ENCODE data around the gene CA4. TPM values are rescaled to one million over a fixed set of nuclear protein-coding genes. Genes with fewer than 3 reads are reported as not detected.
"Not testable (repeated sequence)": the region's sequence is repeated elsewhere in the genome, so short reads cannot be mapped to it uniquely, and the experiment has no call there.

CA4 gene
- total RNA-seq, 1 donor from 2014 or later: 14.1 TPM

DNA sequence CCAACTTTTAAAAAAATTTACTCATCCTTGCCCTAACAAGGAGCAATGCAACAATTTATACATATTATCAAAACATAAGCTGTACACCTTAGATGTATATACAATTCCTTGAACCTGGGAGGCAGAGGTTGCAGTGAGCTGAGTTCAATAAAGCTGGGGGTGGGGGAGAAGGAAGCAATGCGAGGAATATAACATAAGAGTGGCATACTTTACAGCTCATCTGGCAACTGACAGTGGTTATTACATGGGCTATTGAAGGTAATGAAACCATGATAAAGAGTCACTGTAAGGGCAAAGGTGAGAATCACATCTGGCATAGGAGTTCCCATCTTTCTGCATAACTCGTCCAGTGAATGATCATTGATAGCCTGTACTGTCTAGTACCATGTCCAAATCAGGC, 43.7 kb downstream of the CA4 start:
- H3K4me2 ChIP-seq: no peak overlapping the region
- peaks cover 3% of the 10 kb centered on the region for H3K36me3 ChIP-seq
- TF ChIP-seq EZH2phosphoT487 (IDR thresholded peaks at IDR 0.05) (no peak), EZH2 (IDR thresholded peaks at IDR 0.05) (no peak)
- TF ChIP-seq, protein P1, sequence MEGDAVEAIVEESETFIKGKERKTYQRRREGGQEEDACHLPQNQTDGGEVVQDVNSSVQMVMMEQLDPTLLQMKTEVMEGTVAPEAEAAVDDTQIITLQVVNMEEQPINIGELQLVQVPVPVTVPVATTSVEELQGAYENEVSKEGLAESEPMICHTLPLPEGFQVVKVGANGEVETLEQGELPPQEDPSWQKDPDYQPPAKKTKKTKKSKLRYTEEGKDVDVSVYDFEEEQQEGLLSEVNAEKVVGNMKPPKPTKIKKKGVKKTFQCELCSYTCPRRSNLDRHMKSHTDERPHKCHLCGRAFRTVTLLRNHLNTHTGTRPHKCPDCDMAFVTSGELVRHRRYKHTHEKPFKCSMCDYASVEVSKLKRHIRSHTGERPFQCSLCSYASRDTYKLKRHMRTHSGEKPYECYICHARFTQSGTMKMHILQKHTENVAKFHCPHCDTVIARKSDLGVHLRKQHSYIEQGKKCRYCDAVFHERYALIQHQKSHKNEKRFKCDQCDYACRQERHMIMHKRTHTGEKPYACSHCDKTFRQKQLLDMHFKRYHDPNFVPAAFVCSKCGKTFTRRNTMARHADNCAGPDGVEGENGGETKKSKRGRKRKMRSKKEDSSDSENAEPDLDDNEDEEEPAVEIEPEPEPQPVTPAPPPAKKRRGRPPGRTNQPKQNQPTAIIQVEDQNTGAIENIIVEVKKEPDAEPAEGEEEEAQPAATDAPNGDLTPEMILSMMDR (IDR thresholded peaks at IDR 0.05): no peak

DNA sequence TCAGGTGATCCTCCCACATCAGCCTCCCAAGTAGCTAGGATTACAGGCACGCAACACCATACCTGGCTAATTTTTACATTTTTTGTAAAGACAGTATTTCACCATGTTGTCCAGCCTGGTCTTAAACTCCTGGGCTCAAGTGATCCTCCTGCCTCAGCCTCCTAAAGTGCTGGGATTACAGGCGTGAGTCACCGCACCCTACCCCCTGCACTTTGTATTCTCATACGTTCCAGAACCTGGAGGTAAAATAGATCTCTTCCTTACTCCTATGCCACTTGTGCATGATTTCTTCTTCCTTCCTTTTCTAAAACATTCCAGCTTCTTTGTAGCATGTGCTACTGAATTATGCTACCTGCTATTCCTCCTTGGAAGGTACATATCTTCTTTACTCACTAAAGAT, 44.4 kb downstream of the CA4 start:
- not testable (repeated sequence) for DNase-seq (ENCODE audit: low spot score); H3K4me1 ChIP-seq; H3K36me3 ChIP-seq; H3K4me2 ChIP-seq; H3K9me3 Mint-ChIP-seq; H3K27ac Mint-ChIP-seq; H3K9me3 ChIP-seq (ENCODE audit: low read depth); H3K9ac ChIP-seq; H3K27ac ChIP-seq; H3K4me3 ChIP-seq; H3K27me3 ChIP-seq; H3K27me3 Mint-ChIP-seq (ENCODE audit: insufficient read depth, low read depth); H3K4me1 Mint-ChIP-seq; H4K20me1 ChIP-seq (ENCODE audit: low read depth); H3K4me3 Mint-ChIP-seq; H3K79me2 ChIP-seq (ENCODE audit: low read depth); H3F3A ChIP-seq (ENCODE audit: low read depth); H2AFZ ChIP-seq (replicated peaks)
- peaks cover 24% of the 10 kb centered on the region for H3K36me3 Mint-ChIP-seq

More for the DNA sequence above, 43.7 kb downstream of the CA4 start:
- H3K27ac Mint-ChIP-seq: no peak overlapping the region
- Histone ChIP-seq H2AFZ (replicated peaks) (no peak overlapping the region), H3K9ac (no peak overlapping the region), H3F3A (ENCODE audit: low read depth) (no peaks in the 10 kb centered on the region), H3K27ac (no peak overlapping the region), H3K4me3 (no peak overlapping the region), H3K27me3 (no peaks in the 10 kb centered on the region), H3K4me1 (no peaks in the 10 kb centered on the region), H4K20me1 (ENCODE audit: low read depth) (no peaks in the 10 kb centered on the region), H3K79me2 (ENCODE audit: low read depth) (no peaks in the 10 kb centered on the region), H3K9me3 (ENCODE audit: low read depth) (no peaks in the 10 kb centered on the region)
- H3K4me3 Mint-ChIP-seq: no peak overlapping the region
- DNase-seq (ENCODE audit: low spot score): no peak
- H3K9me3 Mint-ChIP-seq: no peaks in the 10 kb centered on the region
- H3K27me3 Mint-ChIP-seq (ENCODE audit: insufficient read depth, low read depth): no peaks in the 10 kb centered on the region
- peaks cover 24% of the 10 kb centered on the region for H3K36me3 Mint-ChIP-seq
- H3K4me1 Mint-ChIP-seq: no peaks in the 10 kb centered on the region

DNA sequence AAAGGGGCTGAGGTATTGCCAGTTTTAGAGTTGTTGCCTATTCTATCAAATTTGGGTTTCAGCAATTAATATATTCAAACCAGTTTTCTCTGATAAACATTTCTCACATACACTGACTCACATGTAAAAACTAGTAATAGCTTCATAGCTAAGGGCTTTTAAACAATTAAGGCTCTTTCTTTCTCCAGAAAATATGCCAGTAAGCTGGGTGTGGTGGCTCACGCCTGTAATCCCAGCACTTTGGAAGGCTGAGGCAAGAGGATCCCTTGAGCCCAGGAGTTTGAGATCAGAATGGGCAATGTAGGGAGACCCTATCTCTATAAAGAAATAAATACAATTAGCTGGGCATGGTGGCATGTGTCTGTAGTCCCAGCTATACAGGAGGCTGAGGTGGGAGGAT, 48.9 kb downstream of the CA4 start:
- H3F3A ChIP-seq (ENCODE audit: low read depth); H3K79me2 ChIP-seq (ENCODE audit: low read depth); H3K4me3 Mint-ChIP-seq; H3K27me3 Mint-ChIP-seq (ENCODE audit: insufficient read depth, low read depth); H3K9ac ChIP-seq; H3K36me3 ChIP-seq; H3K4me1 Mint-ChIP-seq; H3K4me3 ChIP-seq; H3K4me1 ChIP-seq; H3K9me3 Mint-ChIP-seq; H3K27ac ChIP-seq; H3K27me3 ChIP-seq; H3K9me3 ChIP-seq (ENCODE audit: low read depth); DNase-seq (ENCODE audit: low spot score); H3K4me2 ChIP-seq; H4K20me1 ChIP-seq (ENCODE audit: low read depth); H3K27ac Mint-ChIP-seq; H2AFZ ChIP-seq (replicated peaks): not testable (repeated sequence)
- peaks cover 15% of the 10 kb centered on the region for H3K36me3 Mint-ChIP-seq

DNA sequence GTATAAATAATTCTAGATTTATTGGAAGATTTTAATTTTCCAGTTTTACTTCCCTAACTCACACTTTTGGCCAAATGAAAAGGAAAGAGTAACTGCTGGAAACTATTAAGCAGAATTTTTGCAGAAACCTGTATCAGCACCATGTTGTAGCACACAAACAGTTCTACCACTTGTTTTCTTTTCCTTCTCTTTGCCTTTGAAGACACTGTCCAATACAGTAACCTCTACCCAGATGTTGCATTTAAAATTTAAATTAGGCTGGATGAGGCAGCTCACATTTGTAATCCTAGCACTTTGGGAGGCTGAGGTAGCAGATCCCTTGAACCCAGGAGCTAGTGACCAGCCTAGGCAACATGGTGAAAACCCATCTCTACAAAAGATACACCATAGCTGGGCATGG, 56.0 kb downstream of the CA4 start:
- not testable (repeated sequence) for H3K4me1 ChIP-seq; H3K4me2 ChIP-seq; H2AFZ ChIP-seq (replicated peaks); H3K36me3 Mint-ChIP-seq; H3K27ac Mint-ChIP-seq; H3K9ac ChIP-seq; H3K9me3 ChIP-seq (ENCODE audit: low read depth); H3K9me3 Mint-ChIP-seq; H3K4me3 ChIP-seq; H3K79me2 ChIP-seq (ENCODE audit: low read depth); H3F3A ChIP-seq (ENCODE audit: low read depth); H3K4me3 Mint-ChIP-seq; H3K4me1 Mint-ChIP-seq; H4K20me1 ChIP-seq (ENCODE audit: low read depth); H3K27ac ChIP-seq; H3K36me3 ChIP-seq; H3K27me3 ChIP-seq; H3K27me3 Mint-ChIP-seq (ENCODE audit: insufficient read depth, low read depth); DNase-seq (ENCODE audit: low spot score)

DNA sequence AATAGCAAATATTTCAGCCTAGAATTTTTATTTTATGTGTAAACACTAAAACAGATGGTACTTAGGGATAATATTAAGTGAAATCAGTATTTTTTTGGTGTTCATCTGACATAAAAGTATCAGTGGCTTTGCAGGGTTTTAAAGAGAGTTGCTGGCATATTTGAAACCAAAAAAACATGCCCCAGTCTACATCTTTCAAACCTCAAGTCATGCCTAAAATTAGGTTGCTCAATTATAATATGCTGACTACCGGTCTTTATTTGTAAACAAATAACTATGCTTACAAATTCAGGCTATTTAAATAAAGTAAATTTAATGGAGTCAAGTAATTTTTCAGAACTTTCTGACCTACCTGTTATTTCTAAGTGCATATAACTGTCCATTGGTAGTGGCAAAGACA, 58.5 kb downstream of the CA4 start:
- not testable (repeated sequence) for H2AFZ ChIP-seq (replicated peaks); H3K4me2 ChIP-seq; H3K9me3 ChIP-seq (ENCODE audit: low read depth); H3K9ac ChIP-seq; H3K27ac ChIP-seq; H3K79me2 ChIP-seq (ENCODE audit: low read depth); DNase-seq (ENCODE audit: low spot score); H3K36me3 Mint-ChIP-seq; H4K20me1 ChIP-seq (ENCODE audit: low read depth); H3K4me1 ChIP-seq; H3K27me3 Mint-ChIP-seq (ENCODE audit: insufficient read depth, low read depth); H3K27me3 ChIP-seq; H3K4me3 Mint-ChIP-seq; H3K4me3 ChIP-seq; H3K4me1 Mint-ChIP-seq; H3K9me3 Mint-ChIP-seq; H3K36me3 ChIP-seq; H3K27ac Mint-ChIP-seq; H3F3A ChIP-seq (ENCODE audit: low read depth)

Other genes with a start within 250 kb of the CA4 start
- 15.8 and 20.5 TPM in 2 replicates for gene RNFT1, start 185.2 kb upstream of the CA4 start, total RNA-seq (ENCODE audit: low replicate concordance)
- 49.4 and 54.2 TPM in 2 replicates for gene HEATR6, start 71.1 kb upstream of the CA4 start, total RNA-seq (ENCODE audit: low replicate concordance)
- 37.1 and 45.0 TPM in 2 replicates for gene USP32, start 242.2 kb downstream of the CA4 start, total RNA-seq (ENCODE audit: low replicate concordance)